Fibroblast of lung (primary cell): ENCODE data around the gene PRSS1. TPM values are rescaled to one million over a fixed set of nuclear protein-coding genes. Genes with fewer than 3 reads are reported as not detected.
"Not testable (repeated sequence)": the region's sequence is repeated elsewhere in the genome, so short reads cannot be mapped to it uniquely, and the experiment has no call there.

Source experiments
- DNase-seq, 2 donors: peaks; one replicate each; pipeline versions ENCODE4 v3.0.0 to v3.0.0-alpha.2; 2010; ENCODE audit warnings: low read depth in 2 of 2
- H2AFZ ChIP-seq: 2 replicates; pipeline ENCODE4 v1.5.1; 2012; ENCODE audit warnings: low read length, control low read depth, inconsistent platforms
- H3K27ac ChIP-seq: 2 replicates; pipeline ENCODE4 v1.5.1; 2011; ENCODE audit warnings: low read length, control low read depth; ENCODE audit not compliant: insufficient read depth
- H3K27me3 ChIP-seq: 2 replicates; pipeline ENCODE4 v1.5.1; 2011; ENCODE audit warnings: mild to moderate bottlenecking, low read length; ENCODE audit not compliant: control insufficient read depth, insufficient read depth
- H3K36me3 ChIP-seq: 2 replicates; pipeline ENCODE4 v1.5.1; 2011; ENCODE audit warnings: low read length; ENCODE audit not compliant: control insufficient read depth, insufficient read depth
- H3K4me1 ChIP-seq: 2 replicates; pipeline ENCODE4 v1.5.1; 2011; ENCODE audit warnings: low read length; ENCODE audit not compliant: control insufficient read depth, insufficient read depth; ENCODE audit errors: extremely low read depth
- H3K4me2 ChIP-seq: 2 replicates; pipeline ENCODE4 v1.5.1; 2011; ENCODE audit warnings: low read length, control low read depth; ENCODE audit not compliant: insufficient read depth; ENCODE audit errors: extremely low read depth
- H3K4me3 ChIP-seq, 4 experiments: fragments of 200-600 bp in 1 of 4; sonication (generic) in 1 of 4; replicated peaks in 1 of 4; 2 replicates each; pipeline ENCODE4 v1.5.1; 2011 to 2016; ENCODE audit warnings: low read length in 4 of 4, low read depth in 3 of 4, mild to moderate bottlenecking in 3 of 4, control low read depth in 2 of 4, inconsistent platforms in 1 of 4, mixed read lengths in 1 of 4; ENCODE audit not compliant: insufficient read depth in 1 of 4; ENCODE audit errors: control extremely low read depth in 1 of 4
- H3K79me2 ChIP-seq: 2 replicates; pipeline ENCODE4 v1.5.1; 2012; ENCODE audit warnings: mild to moderate bottlenecking, low read length, inconsistent platforms; ENCODE audit not compliant: control insufficient read depth, insufficient read depth
- H3K9ac ChIP-seq: 2 replicates; pipeline ENCODE4 v1.5.1; 2011; ENCODE audit warnings: mild to moderate bottlenecking, low read length, control low read depth; ENCODE audit not compliant: insufficient read depth
- H3K9me3 ChIP-seq: 2 replicates; pipeline ENCODE4 v1.5.1; 2012; ENCODE audit warnings: low read depth, low read length; ENCODE audit not compliant: control insufficient read depth, insufficient read depth
- H4K20me1 ChIP-seq: 2 replicates; pipeline ENCODE4 v1.5.1; 2011; ENCODE audit warnings: low read length; ENCODE audit not compliant: control insufficient read depth, insufficient read depth; ENCODE audit errors: extremely low read depth
- EZH2 ChIP-seq: IDR thresholded peaks from 2 replicates; pipeline ENCODE4 v1.5.1; 2012; ENCODE audit warnings: low read length, control low read depth, mild to moderate bottlenecking; ENCODE audit errors: missing control alignments
- polyA plus RNA-seq, 2 donors: library from polyadenylated mRNA; depleted of rRNA in 1 of 2; stranded (reverse) in 1 of 2; unstranded in 1 of 2; fragments of >200 nt; gene quantifications; 2 replicates each; pipeline ENCODE4 v1.2.1, GENCODE V29; 2011 to 2012; ENCODE audit warnings: missing spikeins in 1 of 2
- total RNA-seq: library from RNA; depleted of rRNA; stranded (reverse); fragments of >200 nt; gene quantifications from 2 replicates; pipeline ENCODE4 v1.2.1, GENCODE V29; 2014
- TF ChIP-seq, protein P1 (sequence below), 2 donors: IDR thresholded peaks in 1 of 2; conservative IDR thresholded peaks in 1 of 2; 1 replicate in 1 of 2; 2 replicates in 1 of 2; pipeline ENCODE4 v1.5.1; 2011 to 2012; ENCODE audit warnings: low read length in 2 of 2, control low read depth in 1 of 2, inconsistent platforms in 1 of 2, low read depth in 1 of 2, mild to moderate bottlenecking in 1 of 2

PRSS1 gene
- total and polyA plus RNA-seq, 2 donors (not counting 1 experiment from before 2014, with no cell fraction given) = not detected

DNA sequence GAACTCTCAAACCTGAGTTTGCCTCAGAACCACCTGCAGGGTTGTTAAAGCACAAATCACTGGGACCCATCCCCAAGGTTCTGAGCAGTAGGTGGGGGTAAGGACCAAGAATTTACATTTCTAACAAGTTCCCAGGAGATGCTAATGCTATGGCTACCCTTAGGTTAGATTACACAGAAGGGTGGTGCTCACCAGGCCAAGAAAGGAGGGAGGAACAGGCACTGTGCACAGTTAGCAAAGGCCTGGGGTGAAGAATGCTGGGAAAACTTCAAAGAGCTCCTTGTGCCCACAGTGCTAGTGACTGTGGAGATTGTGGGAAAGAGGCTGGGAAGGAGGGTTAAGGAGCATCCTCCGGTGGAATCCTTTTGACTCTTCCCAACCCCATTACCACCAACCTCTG, 12.8 kb downstream of the PRSS1 start:
- no peaks in the 10 kb centered on the region for H3K4me1 ChIP-seq
- H3K27me3 ChIP-seq = peaks cover 3% of the 10 kb centered on the region
- H3K9ac ChIP-seq = no peak overlapping the region
- H3K4me2 ChIP-seq = no peak overlapping the region
- H3K9me3 ChIP-seq = no peaks in the 10 kb centered on the region
- no peaks in the 10 kb centered on the region for H4K20me1 ChIP-seq
- TF ChIP-seq, protein P1, sequence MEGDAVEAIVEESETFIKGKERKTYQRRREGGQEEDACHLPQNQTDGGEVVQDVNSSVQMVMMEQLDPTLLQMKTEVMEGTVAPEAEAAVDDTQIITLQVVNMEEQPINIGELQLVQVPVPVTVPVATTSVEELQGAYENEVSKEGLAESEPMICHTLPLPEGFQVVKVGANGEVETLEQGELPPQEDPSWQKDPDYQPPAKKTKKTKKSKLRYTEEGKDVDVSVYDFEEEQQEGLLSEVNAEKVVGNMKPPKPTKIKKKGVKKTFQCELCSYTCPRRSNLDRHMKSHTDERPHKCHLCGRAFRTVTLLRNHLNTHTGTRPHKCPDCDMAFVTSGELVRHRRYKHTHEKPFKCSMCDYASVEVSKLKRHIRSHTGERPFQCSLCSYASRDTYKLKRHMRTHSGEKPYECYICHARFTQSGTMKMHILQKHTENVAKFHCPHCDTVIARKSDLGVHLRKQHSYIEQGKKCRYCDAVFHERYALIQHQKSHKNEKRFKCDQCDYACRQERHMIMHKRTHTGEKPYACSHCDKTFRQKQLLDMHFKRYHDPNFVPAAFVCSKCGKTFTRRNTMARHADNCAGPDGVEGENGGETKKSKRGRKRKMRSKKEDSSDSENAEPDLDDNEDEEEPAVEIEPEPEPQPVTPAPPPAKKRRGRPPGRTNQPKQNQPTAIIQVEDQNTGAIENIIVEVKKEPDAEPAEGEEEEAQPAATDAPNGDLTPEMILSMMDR (conservative IDR thresholded peaks at IDR 0.05 in 1 of 2, IDR thresholded peaks at IDR 0.05 in 1 of 2; ENCODE audit: low read depth in 1 of 2, low read length in 2 of 2) = no peak
- TF ChIP-seq EZH2 = no peak
- no peak overlapping the region for H2AFZ ChIP-seq
- H3K36me3 ChIP-seq = no peaks in the 10 kb centered on the region
- H3K4me3 ChIP-seq = no peak overlapping the region
- no peak overlapping the region for H3K27ac ChIP-seq
- no peak for DNase-seq
- H3K79me2 ChIP-seq = no peaks in the 10 kb centered on the region

DNA sequence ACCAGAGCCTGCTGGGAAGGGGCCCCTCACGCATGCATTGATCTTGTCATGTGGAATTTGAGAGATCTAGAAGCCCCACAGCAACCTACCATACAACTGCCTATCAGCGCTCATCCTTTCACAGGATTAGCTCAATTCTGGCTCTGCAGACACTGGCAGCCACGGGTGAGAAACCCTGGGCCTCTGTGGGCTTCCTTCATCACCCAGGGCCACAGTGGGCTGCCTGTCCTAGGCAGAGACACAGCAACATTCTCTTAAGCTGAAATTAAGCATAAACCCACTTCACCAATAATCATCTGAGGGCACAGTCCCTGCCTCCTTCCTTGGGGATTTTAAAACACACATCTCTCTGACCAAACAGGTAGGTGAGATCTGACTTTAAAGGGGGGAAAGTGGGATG, 18.2 kb downstream of the PRSS1 start:
- H3K27me3 ChIP-seq = no peaks in the 10 kb centered on the region
- TF ChIP-seq EZH2 = no peak
- TF ChIP-seq, protein P1 (conservative IDR thresholded peaks at IDR 0.05 in 1 of 2, IDR thresholded peaks at IDR 0.05 in 1 of 2; ENCODE audit: low read depth in 1 of 2, low read length in 2 of 2) = no peak

DNA sequence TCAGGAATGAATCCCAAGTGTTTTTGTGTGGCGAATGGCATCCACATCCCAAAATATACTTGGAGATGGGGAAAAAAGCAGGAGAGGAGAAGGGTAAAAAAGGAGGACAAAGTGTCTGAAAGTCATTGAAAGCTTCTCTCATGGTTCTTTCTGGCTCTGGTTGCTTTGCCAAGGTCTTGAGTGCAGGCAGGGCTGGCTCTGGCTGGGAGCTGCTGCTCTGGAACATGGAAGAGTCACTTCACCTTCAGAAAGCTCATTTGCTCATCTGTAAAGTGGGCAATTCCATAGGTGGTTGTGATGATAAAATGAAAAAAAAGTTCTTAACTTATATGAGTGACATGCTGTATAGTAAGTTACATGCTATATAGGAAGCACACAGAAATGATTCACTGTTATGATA, 18.6 kb downstream of the PRSS1 start:
- TF ChIP-seq, protein P1 (conservative IDR thresholded peaks at IDR 0.05 in 1 of 2, IDR thresholded peaks at IDR 0.05 in 1 of 2; ENCODE audit: low read depth in 1 of 2, low read length in 2 of 2) = no peak
- TF ChIP-seq EZH2 = no peak
- H3K79me2 ChIP-seq = no peaks in the 10 kb centered on the region
- no peaks in the 10 kb centered on the region for H3K36me3 ChIP-seq
- no peaks in the 10 kb centered on the region for H3K4me1 ChIP-seq
- no peak overlapping the region for H3K4me3 ChIP-seq
- DNase-seq = no peak
- no peak overlapping the region for H3K4me2 ChIP-seq
- no peaks in the 10 kb centered on the region for H3K27me3 ChIP-seq
- H2AFZ ChIP-seq = no peak overlapping the region
- no peaks in the 10 kb centered on the region for H4K20me1 ChIP-seq
- H3K27ac ChIP-seq = no peak overlapping the region
- H3K9me3 ChIP-seq = no peaks in the 10 kb centered on the region
- no peak overlapping the region for H3K9ac ChIP-seq

More for the DNA sequence above, 18.2 kb downstream of the PRSS1 start:
- no peak overlapping the region for H3K27ac ChIP-seq
- no peaks in the 10 kb centered on the region for H4K20me1 ChIP-seq
- H3K4me3 ChIP-seq = no peak overlapping the region
- no peaks in the 10 kb centered on the region for H3K9me3 ChIP-seq
- H2AFZ ChIP-seq = no peak overlapping the region
- H3K4me1 ChIP-seq = no peaks in the 10 kb centered on the region
- no peak for DNase-seq
- no peaks in the 10 kb centered on the region for H3K79me2 ChIP-seq
- no peak overlapping the region for H3K9ac ChIP-seq
- H3K4me2 ChIP-seq = no peak overlapping the region
- H3K36me3 ChIP-seq = no peaks in the 10 kb centered on the region

DNA sequence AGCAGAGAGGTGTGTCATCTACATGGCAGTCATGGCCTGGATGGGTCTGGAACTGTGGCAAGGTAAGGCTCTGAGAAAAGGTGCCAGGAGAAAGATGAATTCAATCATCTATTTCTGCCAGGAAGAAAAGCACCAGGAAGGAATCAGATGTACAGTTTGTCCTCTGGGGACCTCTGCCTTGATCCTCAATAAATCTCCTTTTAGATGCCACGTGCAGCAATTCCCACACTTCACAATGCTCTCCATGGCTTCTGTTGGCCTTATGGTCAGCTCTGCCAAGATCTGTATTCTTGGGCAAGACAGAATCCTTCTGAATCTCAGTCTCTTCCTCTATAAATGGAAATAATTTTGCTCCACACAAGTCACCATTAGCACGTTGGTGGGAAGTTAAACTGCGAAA, 19.6 kb downstream of the PRSS1 start:
- not testable (repeated sequence) for H3K27me3 ChIP-seq, H3K4me1 ChIP-seq, H3K4me2 ChIP-seq, H4K20me1 ChIP-seq, H3K9me3 ChIP-seq, H3K79me2 ChIP-seq, H3K4me3 ChIP-seq, H3K9ac ChIP-seq, H2AFZ ChIP-seq, H3K27ac ChIP-seq, DNase-seq, H3K36me3 ChIP-seq
